ENCODE results near the gene LDHAL6B.

Gene LDHAL6B

DNA sequence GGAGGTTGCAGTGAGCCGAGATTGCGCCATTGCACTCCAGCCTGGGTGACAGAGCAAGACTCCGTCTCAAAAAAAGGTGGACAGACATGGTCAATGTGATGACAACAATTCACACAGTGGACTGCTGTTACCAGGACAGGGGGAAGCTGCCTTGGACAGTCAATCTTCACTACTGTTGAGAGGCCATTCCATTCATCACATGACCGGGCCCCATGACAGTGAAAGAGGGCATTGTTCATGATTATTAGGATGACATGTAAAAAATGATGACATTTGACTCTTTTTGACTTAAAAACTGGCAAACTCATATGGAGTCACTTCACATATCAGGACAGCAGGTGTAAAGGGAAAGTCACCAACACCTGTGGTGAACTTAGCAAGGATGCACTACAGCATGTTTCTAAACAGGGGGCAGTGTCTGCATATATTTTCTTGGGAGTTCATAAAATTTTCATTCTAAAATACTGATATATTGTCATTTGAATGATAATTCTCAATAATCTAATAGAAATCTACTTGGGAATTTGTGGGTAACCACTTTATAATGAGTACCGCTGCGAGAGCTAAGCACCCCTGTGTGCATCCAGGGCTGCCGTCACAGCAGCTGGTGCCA, 34.2 kb upstream of the LDHAL6B start:
- TF ChIP-seq, protein P1, sequence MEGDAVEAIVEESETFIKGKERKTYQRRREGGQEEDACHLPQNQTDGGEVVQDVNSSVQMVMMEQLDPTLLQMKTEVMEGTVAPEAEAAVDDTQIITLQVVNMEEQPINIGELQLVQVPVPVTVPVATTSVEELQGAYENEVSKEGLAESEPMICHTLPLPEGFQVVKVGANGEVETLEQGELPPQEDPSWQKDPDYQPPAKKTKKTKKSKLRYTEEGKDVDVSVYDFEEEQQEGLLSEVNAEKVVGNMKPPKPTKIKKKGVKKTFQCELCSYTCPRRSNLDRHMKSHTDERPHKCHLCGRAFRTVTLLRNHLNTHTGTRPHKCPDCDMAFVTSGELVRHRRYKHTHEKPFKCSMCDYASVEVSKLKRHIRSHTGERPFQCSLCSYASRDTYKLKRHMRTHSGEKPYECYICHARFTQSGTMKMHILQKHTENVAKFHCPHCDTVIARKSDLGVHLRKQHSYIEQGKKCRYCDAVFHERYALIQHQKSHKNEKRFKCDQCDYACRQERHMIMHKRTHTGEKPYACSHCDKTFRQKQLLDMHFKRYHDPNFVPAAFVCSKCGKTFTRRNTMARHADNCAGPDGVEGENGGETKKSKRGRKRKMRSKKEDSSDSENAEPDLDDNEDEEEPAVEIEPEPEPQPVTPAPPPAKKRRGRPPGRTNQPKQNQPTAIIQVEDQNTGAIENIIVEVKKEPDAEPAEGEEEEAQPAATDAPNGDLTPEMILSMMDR (IDR thresholded peaks at IDR 0.05; ENCODE audit: borderline replicate concordance, insufficient read depth, low read depth, low read length) = no peak
- no peak overlapping the region for H3K4me3 ChIP-seq (ENCODE audit: low read depth, low read length)

DNA sequence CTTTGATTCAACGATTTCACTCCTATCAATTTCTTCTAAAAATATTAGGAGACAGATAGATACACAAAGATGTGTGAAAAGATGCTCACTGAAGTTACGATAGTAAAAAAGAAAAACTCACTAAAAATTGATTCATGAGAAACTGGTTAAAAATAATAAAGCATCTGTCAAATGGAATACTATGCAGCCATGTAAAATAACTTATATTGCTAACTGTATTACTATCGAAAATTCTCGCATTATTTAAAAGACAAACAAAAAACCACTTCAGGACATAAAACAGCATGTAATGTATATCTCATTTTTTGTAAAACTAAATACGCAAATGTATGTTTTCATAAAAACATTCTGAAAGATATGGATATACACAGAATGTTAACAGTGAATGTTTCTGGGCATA, 33.4 kb upstream of the LDHAL6B start:
- no peak overlapping the region for H3K4me3 ChIP-seq (ENCODE audit: low read depth, low read length)
- TF ChIP-seq, protein P1 (IDR thresholded peaks at IDR 0.05; ENCODE audit: borderline replicate concordance, insufficient read depth, low read depth, low read length) = no peak

DNA sequence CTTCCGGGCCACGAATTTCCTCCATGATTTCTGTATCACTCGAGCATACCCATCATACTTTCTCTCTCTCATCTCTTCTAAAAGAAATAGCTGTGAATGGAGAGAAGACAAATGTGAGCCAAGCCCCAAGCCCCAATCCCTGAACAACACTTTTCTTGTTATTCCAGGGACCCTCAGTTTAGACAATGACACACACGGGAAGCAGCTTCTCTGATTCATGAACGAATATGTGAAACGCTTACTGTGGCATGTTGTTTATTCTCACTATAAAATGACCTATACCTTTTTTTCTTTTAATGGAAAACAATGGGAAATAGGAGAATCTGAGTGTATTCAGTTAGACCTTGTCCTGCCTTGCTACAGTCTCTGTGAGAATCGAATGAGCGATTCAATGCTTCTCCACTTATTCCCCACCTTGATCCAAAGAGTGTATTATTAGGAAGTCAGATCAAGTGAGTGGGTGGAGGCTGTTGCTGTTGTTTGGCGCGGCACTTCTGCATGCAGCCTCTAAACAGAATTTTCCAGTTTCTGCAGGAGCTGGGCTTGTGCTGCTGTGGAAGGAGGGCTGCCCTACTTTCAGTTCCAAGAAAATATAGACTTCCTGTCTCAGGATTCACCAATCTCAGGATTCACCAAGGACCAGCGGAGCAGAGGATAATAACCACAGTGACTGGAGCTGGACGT, 32.4 kb upstream of the LDHAL6B start:
- no peak overlapping the region for H3K4me3 ChIP-seq (ENCODE audit: low read depth, low read length)
- TF ChIP-seq, protein P1 (IDR thresholded peaks at IDR 0.05; ENCODE audit: borderline replicate concordance, insufficient read depth, low read depth, low read length) = no peak

DNA sequence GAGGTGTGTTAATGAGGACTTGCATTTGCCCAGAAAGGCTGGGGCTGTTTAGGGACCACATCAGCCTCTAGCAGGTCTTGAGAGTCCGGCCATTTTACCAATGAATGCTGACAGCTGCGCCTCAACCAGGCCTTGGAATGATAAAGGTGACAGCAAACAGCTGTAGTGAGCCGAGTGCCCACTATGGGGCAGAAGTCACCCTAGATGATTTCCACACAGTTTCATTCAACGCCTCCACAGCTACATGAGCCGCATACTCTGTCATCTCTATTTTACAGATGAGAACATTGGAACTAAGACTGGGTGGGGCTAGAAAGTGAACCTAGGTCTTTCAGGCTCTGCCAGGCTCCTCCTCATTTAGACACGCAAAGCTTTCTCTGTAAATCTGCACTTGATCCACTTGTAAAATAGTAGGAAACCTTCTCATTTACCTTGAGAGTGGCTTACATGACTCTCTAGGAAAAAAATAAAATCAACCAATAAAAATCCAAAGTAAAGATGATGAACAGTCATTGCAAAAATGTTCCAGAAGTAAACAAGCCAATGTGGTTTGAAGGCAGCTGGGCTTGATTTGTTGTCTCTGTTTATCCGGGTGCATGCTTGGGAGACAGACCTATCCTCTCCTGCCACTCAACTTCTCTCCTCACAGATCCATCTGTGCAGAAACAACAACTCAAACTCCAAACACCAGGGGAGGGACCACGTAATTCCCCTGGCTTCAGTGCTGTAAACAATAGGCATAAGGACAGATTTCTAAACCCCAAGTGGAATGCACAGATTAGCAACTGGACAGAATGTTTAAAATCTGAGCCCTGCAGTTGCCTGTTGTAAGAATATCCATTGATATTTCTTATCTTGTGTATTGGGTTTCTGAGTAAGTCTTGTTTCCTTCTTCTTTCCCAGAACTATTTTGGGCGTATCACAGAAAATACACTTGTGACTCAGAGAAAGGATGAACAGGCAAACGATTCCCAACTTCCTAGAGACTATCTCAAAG, 31.5 kb upstream of the LDHAL6B start:
- H3K4me3 ChIP-seq (ENCODE audit: low read depth, low read length) = no peak overlapping the region
- TF ChIP-seq, protein P1 (IDR thresholded peaks at IDR 0.05; ENCODE audit: borderline replicate concordance, insufficient read depth, low read depth, low read length) = peak; percentile 45; the same call in 1 of the 2 replicates

DNA sequence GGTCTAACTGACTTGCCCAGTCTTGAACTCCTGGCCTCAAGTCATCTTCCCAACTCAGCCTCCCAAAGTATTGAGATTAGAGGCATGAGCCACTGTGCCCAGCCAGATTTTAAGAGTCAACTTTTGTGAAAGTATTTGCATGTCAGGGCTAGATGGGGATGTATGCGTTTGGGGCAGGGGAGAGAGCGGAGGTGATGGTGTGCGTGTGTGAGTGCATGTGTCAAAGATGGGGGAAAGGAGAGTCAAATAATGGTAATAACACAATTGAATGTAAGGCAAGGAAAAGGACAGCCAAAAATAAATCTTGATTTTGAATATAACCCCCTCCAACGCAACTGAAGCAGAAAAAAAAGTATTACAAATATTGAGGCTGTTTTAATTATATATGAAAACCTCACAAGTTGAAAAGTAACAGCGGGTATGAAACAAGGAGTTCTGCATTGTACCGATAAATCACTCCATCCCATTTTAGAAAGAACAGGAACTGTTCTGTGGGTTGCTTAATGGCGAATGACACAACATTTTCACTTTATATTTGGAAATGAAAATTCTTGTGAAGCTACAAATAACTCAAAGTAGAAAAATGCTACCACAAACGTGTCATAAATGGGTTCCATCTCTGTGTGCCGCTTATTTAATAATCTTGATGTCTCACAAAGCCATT, 29.9 kb upstream of the LDHAL6B start:
- TF ChIP-seq, protein P1 (IDR thresholded peaks at IDR 0.05; ENCODE audit: borderline replicate concordance, insufficient read depth, low read depth, low read length) = no peak
- no peak overlapping the region for H3K4me3 ChIP-seq (ENCODE audit: low read depth, low read length)

DNA sequence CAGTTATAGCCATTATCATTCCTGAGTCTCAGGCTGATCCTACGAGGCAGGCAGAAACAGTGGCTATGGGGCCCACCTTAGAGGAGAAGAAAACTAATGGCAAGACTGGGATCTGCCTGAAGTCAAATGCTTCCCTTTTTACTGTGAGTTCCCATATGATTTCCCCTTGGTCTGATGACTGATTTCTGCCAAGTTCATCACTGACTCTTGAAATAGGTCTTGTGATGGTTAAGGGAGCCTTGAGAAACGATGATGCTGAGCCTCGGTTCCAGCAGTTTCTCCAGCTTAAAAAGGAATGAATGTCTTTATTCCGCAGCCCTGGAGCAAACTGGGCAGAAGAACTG, 29.4 kb upstream of the LDHAL6B start:
- H3K4me3 ChIP-seq (ENCODE audit: low read depth, low read length) = no peak overlapping the region
- TF ChIP-seq, protein P1 (IDR thresholded peaks at IDR 0.05; ENCODE audit: borderline replicate concordance, insufficient read depth, low read depth, low read length) = no peak
